Vagina (tissue), 2 donors: ENCODE data around the gene PPP3CB.

Experiments
- POLR2A ChIP-seq, 2 donors: fragments of 450-650 bp; IDR thresholded peaks; one replicate each; pipeline ENCODE4 v1.6.1; 2017; ENCODE audit warnings: antibody characterized with exemption in 2 of 2, mild to moderate bottlenecking in 2 of 2, moderate library complexity in 2 of 2
- TF ChIP-seq, protein P1 (sequence below), 3 experiments: fragments of 450-650 bp in 2 of 3; fragments of 200-600 bp in 1 of 3; sonication (generic) in 1 of 3; IDR thresholded peaks; one replicate each; pipeline ENCODE4 v1.5.1; 2017 to 2019; ENCODE audit warnings: antibody characterized with exemption in 3 of 3, mild to moderate bottlenecking in 2 of 3, moderate library complexity in 2 of 3

DNA sequence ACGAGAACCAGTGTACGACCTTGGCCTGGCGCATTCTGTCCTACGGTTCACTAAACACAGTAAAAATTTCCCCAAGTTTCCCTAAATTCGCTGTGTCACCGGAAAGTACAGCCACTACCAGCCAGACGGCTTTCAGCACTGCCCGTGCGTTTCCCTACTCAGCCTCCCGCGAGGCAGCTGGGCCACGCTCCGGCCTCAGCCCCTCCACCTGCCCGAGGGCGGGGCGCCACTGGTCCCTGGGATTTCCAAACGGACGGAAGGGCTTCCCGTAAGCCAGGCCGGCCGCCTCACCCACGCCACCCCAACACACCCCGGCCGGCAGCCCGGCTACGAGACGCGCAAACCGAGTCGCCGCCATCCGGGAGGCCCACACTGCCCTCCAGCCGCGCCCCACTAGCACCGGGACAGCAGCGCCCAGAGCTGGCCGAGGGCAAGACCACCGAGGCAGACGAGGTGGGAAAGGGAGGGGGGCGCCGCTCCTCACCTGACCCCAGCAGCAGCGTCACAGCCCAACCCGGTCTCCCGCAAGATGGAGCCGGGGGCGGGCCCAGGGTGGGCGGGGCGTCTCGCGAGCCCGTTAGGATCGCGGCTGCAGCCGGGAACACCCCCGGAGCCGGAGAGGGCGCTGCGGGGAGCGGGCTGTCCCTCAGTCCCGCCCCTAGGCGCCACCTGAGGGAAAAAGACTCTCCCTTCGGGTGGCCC, 82.1 kb downstream of the PPP3CB start, which contains the start of gene ANXA7:
- TF ChIP-seq, protein P1, sequence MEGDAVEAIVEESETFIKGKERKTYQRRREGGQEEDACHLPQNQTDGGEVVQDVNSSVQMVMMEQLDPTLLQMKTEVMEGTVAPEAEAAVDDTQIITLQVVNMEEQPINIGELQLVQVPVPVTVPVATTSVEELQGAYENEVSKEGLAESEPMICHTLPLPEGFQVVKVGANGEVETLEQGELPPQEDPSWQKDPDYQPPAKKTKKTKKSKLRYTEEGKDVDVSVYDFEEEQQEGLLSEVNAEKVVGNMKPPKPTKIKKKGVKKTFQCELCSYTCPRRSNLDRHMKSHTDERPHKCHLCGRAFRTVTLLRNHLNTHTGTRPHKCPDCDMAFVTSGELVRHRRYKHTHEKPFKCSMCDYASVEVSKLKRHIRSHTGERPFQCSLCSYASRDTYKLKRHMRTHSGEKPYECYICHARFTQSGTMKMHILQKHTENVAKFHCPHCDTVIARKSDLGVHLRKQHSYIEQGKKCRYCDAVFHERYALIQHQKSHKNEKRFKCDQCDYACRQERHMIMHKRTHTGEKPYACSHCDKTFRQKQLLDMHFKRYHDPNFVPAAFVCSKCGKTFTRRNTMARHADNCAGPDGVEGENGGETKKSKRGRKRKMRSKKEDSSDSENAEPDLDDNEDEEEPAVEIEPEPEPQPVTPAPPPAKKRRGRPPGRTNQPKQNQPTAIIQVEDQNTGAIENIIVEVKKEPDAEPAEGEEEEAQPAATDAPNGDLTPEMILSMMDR (IDR thresholded peaks at IDR 0.05): no peak
- peak in 1 of 2 donors; percentile 74 for TF ChIP-seq POLR2A (IDR thresholded peaks at IDR 0.05)
